Uterus (tissue), 2 donors: ENCODE measurements around the gene SMIM32.

Source experiments
- POLR2A ChIP-seq, 2 donors: fragments of 450-650 bp; IDR thresholded peaks; one replicate each; pipeline ENCODE4 v1.6.1; 2016; ENCODE audit warnings: antibody characterized with exemption in 2 of 2, mild to moderate bottlenecking in 1 of 2, moderate library complexity in 1 of 2
- TF ChIP-seq, protein P1 (sequence below), 4 experiments: fragments of 200-600 bp in 2 of 4; fragments of 450-650 bp in 2 of 4; sonication (generic) in 2 of 4; IDR thresholded peaks; one replicate each; pipeline ENCODE4 v1.5.1; 2016 to 2019; ENCODE audit warnings: antibody characterized with exemption in 4 of 4, mild to moderate bottlenecking in 2 of 4, moderate library complexity in 1 of 4

DNA sequence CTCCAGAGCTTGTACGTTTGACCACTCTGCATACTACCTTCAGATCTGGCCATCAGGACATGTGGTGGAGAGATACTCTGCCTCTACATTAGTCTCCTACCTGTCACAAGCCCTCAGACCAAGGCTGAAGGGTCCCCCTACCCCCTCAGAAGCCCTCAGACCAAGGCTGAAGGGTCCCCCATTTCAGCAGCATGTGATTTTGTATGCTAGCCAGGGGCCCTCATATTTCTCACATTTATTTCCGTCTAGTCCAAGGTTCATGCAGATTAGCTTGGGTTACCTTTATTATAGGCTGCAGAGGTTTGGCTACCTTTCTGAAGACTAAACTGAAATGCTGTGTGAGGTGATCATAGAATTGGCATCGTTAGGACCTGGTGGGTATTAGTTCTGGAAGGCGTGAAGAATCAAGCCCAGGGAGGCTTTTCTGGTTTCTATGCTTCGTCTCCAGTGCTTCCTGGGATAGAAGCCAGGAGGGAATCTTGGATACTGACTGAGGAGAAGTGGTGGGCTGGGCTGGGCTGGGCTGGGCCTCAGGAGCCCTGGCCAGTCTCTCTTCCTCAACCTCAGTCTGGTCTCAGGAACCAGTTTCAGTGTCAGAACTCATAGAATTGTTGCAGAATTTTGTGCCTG is 2.8 kb downstream of the SMIM32 start:
- TF ChIP-seq, protein P1, sequence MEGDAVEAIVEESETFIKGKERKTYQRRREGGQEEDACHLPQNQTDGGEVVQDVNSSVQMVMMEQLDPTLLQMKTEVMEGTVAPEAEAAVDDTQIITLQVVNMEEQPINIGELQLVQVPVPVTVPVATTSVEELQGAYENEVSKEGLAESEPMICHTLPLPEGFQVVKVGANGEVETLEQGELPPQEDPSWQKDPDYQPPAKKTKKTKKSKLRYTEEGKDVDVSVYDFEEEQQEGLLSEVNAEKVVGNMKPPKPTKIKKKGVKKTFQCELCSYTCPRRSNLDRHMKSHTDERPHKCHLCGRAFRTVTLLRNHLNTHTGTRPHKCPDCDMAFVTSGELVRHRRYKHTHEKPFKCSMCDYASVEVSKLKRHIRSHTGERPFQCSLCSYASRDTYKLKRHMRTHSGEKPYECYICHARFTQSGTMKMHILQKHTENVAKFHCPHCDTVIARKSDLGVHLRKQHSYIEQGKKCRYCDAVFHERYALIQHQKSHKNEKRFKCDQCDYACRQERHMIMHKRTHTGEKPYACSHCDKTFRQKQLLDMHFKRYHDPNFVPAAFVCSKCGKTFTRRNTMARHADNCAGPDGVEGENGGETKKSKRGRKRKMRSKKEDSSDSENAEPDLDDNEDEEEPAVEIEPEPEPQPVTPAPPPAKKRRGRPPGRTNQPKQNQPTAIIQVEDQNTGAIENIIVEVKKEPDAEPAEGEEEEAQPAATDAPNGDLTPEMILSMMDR (IDR thresholded peaks at IDR 0.05): no peak
- TF ChIP-seq POLR2A (IDR thresholded peaks at IDR 0.05): no peak
